WTC11 (cell line): Measurements from ENCODE around the gene INTS7. TPM values are rescaled to one million over a fixed set of nuclear protein-coding genes. Genes with fewer than 3 reads are reported as not detected.

ENCODE experiments used
- ATAC-seq: fragments of 200-7000 bp; cut with Tn5 transposase; 2 replicates; pipeline ENCODE4 v1.10.0; 2021; ENCODE audit warnings: mild to moderate bottlenecking, moderate library complexity
- CTCF ChIA-PET: fragments of 300-600 bp; sonication (Branson Sonifier 250); formaldehyde crosslinking; loops from one replicate; lab custom pipeline; 2021; ENCODE audit warnings: antibody characterized with exemption; lab: Charles Lee
- POLR2A ChIA-PET: fragments of 350-600 bp; sonication (Branson Sonifier 250); formaldehyde crosslinking; loops from one replicate; lab custom pipeline; 2021; ENCODE audit warnings: antibody characterized with exemption; lab: Charles Lee
- DNase-seq: peaks from one replicate; pipeline ENCODE4 v3.0.0; 2021; ENCODE audit warnings: low spot score
- H3K27ac Mint-ChIP-seq: 2 replicates; pipeline ENCODE4 v1.8.0; 2021; ENCODE audit warnings: mixed read lengths
- H3K27me3 Mint-ChIP-seq: 2 replicates; pipeline ENCODE4 v1.8.0; 2021; ENCODE audit warnings: low read depth, mild to moderate bottlenecking, moderate library complexity, mixed read lengths
- H3K36me3 Mint-ChIP-seq: 2 replicates; pipeline ENCODE4 v1.8.0; 2021; ENCODE audit warnings: mixed read lengths
- H3K4me1 Mint-ChIP-seq: 2 replicates; pipeline ENCODE4 v1.8.0; 2022; ENCODE audit warnings: mixed read lengths
- H3K4me3 Mint-ChIP-seq: 2 replicates; pipeline ENCODE4 v1.8.0; 2021; ENCODE audit warnings: mild to moderate bottlenecking, moderate library complexity, mixed read lengths
- H3K9me3 Mint-ChIP-seq: 2 replicates; pipeline ENCODE4 v1.8.0; 2021; ENCODE audit warnings: mixed read lengths
- ATF1 ChIP-seq: sonication (generic); formaldehyde crosslinking; IDR thresholded peaks from 2 replicates; pipeline ENCODE4 v1.8.1; 2023; ENCODE audit warnings: mild to moderate bottlenecking, moderate library complexity, missing genetic modification reagents
- CREB1 ChIP-seq: sonication (generic); formaldehyde crosslinking; IDR thresholded peaks from 2 replicates; pipeline ENCODE4 v1.8.0; 2023; ENCODE audit warnings: mild to moderate bottlenecking, missing genetic modification reagents
- CTCF ChIP-seq: fragments of 200-600 bp; IDR thresholded peaks from 2 replicates; pipeline ENCODE4 v1.8.0; 2022; ENCODE audit warnings: antibody characterized with exemption
- ELF4 ChIP-seq: sonication (generic); formaldehyde crosslinking; IDR thresholded peaks from 2 replicates; pipeline ENCODE4 v1.8.1; 2022; ENCODE audit warnings: low read depth, mild to moderate bottlenecking, moderate library complexity, missing genetic modification reagents
- FOXP1 ChIP-seq: sonication (generic); formaldehyde crosslinking; IDR thresholded peaks from 2 replicates; pipeline ENCODE4 v1.8.0; 2022; ENCODE audit warnings: missing genetic modification reagents, mild to moderate bottlenecking, moderate library complexity, borderline replicate concordance
- JAZF1 ChIP-seq: fragments of 250-450 bp; sonication (Bioruptor Pico); IDR thresholded peaks from 2 replicates; pipeline ENCODE4 v1.9.0; 2021; ENCODE audit warnings: moderate library complexity, mild to moderate bottlenecking, inconsistent platforms
- JUN ChIP-seq: sonication (generic); formaldehyde crosslinking; IDR thresholded peaks from 2 replicates; pipeline ENCODE4 v1.8.0; 2023; ENCODE audit warnings: mild to moderate bottlenecking, missing genetic modification reagents
- OVOL2 ChIP-seq: fragments of 250-450 bp; sonication (Bioruptor Pico); IDR thresholded peaks from 2 replicates; pipeline ENCODE4 v1.9.0; 2021; ENCODE audit warnings: mild to moderate bottlenecking, borderline replicate concordance
- RELA ChIP-seq: sonication (generic); formaldehyde crosslinking; IDR thresholded peaks from 2 replicates; pipeline ENCODE4 v1.8.1; 2022; ENCODE audit warnings: missing genetic modification reagents, mild to moderate bottlenecking, borderline replicate concordance
- RORB ChIP-seq: fragments of 250-450 bp; sonication (Bioruptor Pico); IDR thresholded peaks from 2 replicates; pipeline ENCODE4 v1.9.0; 2021; ENCODE audit warnings: mild to moderate bottlenecking
- SOX15 ChIP-seq: fragments of 250-450 bp; sonication (Bioruptor Pico); IDR thresholded peaks from 2 replicates; pipeline ENCODE4 v1.9.0; 2021; ENCODE audit warnings: mild to moderate bottlenecking
- ZBTB21 ChIP-seq: sonication (generic); formaldehyde crosslinking; IDR thresholded peaks from 2 replicates; pipeline ENCODE4 v1.8.1; 2023; ENCODE audit warnings: mild to moderate bottlenecking, missing genetic modification reagents, borderline replicate concordance
- ZBTB43 ChIP-seq: sonication (generic); formaldehyde crosslinking; IDR thresholded peaks from 2 replicates; pipeline ENCODE4 v1.8.1; 2023; ENCODE audit warnings: mild to moderate bottlenecking, missing genetic modification reagents
- ZNF138 ChIP-seq: sonication (generic); formaldehyde crosslinking; conservative IDR thresholded peaks from 2 replicates; pipeline ENCODE4 v1.8.1; 2022; ENCODE audit warnings: mild to moderate bottlenecking, moderate library complexity, missing genetic modification reagents
- ZNF232 ChIP-seq: sonication (generic); formaldehyde crosslinking; IDR thresholded peaks from 2 replicates; pipeline ENCODE4 v1.8.0; 2022; ENCODE audit warnings: mild to moderate bottlenecking, missing genetic modification reagents
- ZSCAN18 ChIP-seq: fragments of 250-450 bp; sonication (Bioruptor Pico); IDR thresholded peaks from 2 replicates; pipeline ENCODE4 v2.1.2; 2022; ENCODE audit warnings: mild to moderate bottlenecking, moderate library complexity
- total RNA-seq: library from RNA; stranded (reverse); gene quantifications from 3 replicates; pipeline ENCODE4 v1.2.3, GENCODE V29; 2021
- TF ChIP-seq, protein P1 (sequence below): sonication (generic); formaldehyde crosslinking; IDR thresholded peaks from 2 replicates; pipeline ENCODE4 v1.8.0; 2022; ENCODE audit warnings: mild to moderate bottlenecking, missing genetic modification reagents
- TF ChIP-seq, protein P2 (sequence below): sonication (generic); formaldehyde crosslinking; IDR thresholded peaks from 2 replicates; pipeline ENCODE4 v1.8.1; 2023; ENCODE audit warnings: mild to moderate bottlenecking, moderate library complexity, missing genetic modification reagents
- TF ChIP-seq, protein P3 (sequence below): sonication (generic); formaldehyde crosslinking; IDR thresholded peaks from 2 replicates; pipeline ENCODE4 v1.8.1; 2023; ENCODE audit warnings: mild to moderate bottlenecking, missing genetic modification reagents, moderate library complexity
- TF ChIP-seq, protein P4 (sequence below): sonication (generic); formaldehyde crosslinking; IDR thresholded peaks from 2 replicates; pipeline ENCODE4 v1.8.0; 2022; ENCODE audit warnings: mild to moderate bottlenecking, missing genetic modification reagents

The INTS7 gene
- total RNA-seq, 1 experiment from 2014 or later, result 17.2 TPM

DNA sequence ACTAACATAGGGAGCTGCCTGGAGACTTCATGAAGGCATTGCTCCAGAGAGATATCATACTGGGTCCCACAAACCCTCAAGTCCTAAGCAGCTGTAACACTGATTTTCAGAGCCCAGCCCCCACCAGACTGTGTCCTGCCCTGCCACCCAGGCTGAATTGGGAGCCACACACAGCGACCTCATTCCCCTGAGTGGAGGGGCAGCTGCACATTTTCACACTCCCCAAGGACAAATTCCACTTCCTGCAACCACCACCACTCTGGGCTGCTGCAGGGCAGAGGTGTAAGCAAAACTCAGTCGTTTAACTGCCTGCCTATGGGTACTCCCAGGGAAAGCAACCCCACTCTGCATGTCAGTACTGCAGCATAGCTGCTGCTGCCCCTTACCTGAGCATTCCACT, 20.0 kb upstream of the INTS7 start (continued):
- TF ChIP-seq ZNF232 (CRISPR knock-in tag) (no peak), ZBTB21 (CRISPR knock-in tag) (no peak), FOXP1 (CRISPR knock-in tag) (no peak), ELF4 (no peak)
- TF ChIP-seq, protein P1, sequence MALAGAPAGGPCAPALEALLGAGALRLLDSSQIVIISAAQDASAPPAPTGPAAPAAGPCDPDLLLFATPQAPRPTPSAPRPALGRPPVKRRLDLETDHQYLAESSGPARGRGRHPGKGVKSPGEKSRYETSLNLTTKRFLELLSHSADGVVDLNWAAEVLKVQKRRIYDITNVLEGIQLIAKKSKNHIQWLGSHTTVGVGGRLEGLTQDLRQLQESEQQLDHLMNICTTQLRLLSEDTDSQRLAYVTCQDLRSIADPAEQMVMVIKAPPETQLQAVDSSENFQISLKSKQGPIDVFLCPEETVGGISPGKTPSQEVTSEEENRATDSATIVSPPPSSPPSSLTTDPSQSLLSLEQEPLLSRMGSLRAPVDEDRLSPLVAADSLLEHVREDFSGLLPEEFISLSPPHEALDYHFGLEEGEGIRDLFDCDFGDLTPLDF (CRISPR knock-in tag), result no peak
- TF ChIP-seq, protein P2, sequence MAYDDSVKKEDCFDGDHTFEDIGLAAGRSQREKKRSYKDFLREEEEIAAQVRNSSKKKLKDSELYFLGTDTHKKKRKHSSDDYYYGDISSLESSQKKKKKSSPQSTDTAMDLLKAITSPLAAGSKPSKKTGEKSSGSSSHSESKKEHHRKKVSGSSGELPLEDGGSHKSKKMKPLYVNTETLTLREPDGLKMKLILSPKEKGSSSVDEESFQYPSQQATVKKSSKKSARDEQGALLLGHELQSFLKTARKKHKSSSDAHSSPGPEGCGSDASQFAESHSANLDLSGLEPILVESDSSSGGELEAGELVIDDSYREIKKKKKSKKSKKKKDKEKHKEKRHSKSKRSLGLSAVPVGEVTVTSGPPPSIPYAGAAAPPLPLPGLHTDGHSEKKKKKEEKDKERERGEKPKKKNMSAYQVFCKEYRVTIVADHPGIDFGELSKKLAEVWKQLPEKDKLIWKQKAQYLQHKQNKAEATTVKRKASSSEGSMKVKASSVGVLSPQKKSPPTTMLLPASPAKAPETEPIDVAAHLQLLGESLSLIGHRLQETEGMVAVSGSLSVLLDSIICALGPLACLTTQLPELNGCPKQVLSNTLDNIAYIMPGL, result no peak

- H3K9me3 Mint-ChIP-seq, result peaks cover 26% of the 10 kb centered on the region
- H3K27me3 Mint-ChIP-seq, result no peaks in the 10 kb centered on the region
- ChIA-PET POLR2A (no interaction called here), CTCF (interaction anchor here (1.4 kb wide), 1 partner anchor 18 kb away, joined by 5 read pairs; the partner anchor contains the start of genes DTL and INTS7)
- TF ChIP-seq CTCF (no peak), OVOL2 (CRISPR knock-in tag) (no peak), RELA (CRISPR knock-in tag) (no peak), CREB1 (no peak), RORB (CRISPR knock-in tag) (no peak), SOX15 (no peak), ATF1 (CRISPR knock-in tag) (no peak), JAZF1 (CRISPR knock-in tag) (no peak), ZBTB43 (CRISPR knock-in tag) (no peak), ZSCAN18 (CRISPR knock-in tag) (no peak), ZNF138 (CRISPR knock-in tag) (no peak), ZBTB21 (CRISPR knock-in tag) (no peak), JUN (CRISPR knock-in tag) (no peak)
- TF ChIP-seq, protein P3, sequence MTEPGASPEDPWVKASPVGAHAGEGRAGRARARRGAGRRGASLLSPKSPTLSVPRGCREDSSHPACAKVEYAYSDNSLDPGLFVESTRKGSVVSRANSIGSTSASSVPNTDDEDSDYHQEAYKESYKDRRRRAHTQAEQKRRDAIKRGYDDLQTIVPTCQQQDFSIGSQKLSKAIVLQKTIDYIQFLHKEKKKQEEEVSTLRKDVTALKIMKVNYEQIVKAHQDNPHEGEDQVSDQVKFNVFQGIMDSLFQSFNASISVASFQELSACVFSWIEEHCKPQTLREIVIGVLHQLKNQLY, result no peak
- TF ChIP-seq, protein P4, sequence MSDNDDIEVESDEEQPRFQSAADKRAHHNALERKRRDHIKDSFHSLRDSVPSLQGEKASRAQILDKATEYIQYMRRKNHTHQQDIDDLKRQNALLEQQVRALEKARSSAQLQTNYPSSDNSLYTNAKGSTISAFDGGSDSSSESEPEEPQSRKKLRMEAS (CRISPR knock-in tag), result no peak
- H3K27ac Mint-ChIP-seq, result no peak overlapping the region
- no peak overlapping the region for H3K4me3 Mint-ChIP-seq
- no peaks in the 10 kb centered on the region for H3K4me1 Mint-ChIP-seq
- ATAC-seq (no peak), DNase-seq (no peak)
- H3K36me3 Mint-ChIP-seq, result peaks cover 86% of the 10 kb centered on the region
Measured at GRCh38 chr1:212053993-212054392, 18.6 kb upstream of the INTS7 start.
